GM19238 (cell line): ENCODE measurements around the gene C11orf71.

Experiments used
- DNase-seq: peaks from one replicate; pipeline ENCODE4 v3.0.0; 2011; ENCODE audit warnings: low spot score; ENCODE audit not compliant: insufficient read length

The C11orf71 gene, protein sequence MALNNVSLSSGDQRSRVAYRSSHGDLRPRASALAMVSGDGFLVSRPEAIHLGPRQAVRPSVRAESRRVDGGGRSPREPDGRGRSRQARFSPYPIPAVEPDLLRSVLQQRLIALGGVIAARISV

DNA sequence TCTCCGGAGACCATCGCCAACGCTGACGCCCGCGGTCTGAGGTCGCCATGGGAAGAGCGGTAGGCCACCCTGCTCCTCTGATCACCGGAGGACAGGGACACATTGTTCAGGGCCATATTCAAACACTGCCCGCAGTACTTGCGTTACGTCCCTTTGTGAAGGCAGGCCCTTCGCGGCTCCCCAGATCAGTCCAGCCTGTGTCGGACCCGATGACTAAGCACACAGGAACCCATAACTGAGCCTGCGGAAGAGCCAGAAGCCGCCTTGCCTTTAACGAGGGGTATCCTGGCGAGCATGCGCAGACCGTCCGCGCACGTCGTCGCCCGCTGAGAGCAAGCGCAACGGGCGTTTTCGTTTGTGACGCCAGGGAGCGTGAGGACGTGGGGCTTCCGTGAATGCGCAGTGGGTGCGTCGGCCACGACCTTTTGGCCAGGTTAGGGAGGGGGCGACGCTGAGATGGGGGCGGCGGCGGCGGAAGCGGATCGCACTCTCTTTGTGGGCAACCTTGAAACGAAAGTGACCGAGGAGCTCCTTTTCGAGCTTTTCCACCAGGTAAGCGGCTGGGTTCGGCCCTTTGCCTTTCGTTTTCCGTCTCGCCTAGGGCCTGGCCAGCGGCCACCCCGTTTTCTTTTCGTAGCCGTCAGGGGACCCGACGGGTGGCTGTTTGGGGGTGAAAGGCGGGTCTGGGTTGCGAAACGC lies at the start of gene C11orf71, which contains the start of gene RBM7:
TSS of gene C11orf71 (minus strand) at position 296 of the 699 bp plus-strand sequence. CDS start at position 116, 180 bp downstream.
TSS of gene RBM7 (plus strand) at position 451 of the 699 bp plus-strand sequence. CDS start at position 457, 6 bp downstream.
- DNase-seq: peak; percentile 82

DNA sequence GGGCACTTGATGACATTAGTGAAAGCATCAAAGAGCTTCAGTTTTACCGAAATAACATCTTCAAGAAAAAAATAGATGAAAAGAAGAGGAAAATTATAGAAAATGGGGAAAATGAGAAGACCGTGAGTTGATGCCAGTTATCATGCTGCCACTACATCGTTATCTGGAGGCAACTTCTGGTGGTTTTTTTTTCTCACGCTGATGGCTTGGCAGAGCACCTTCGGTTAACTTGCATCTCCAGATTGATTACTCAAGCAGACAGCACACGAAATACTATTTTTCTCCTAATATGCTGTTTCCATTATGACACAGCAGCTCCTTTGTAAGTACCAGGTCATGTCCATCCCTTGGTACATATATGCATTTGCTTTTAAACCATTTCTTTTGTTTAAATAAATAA lies 49.5 kb upstream of the C11orf71 start:
- DNase-seq: no peak

DNA sequence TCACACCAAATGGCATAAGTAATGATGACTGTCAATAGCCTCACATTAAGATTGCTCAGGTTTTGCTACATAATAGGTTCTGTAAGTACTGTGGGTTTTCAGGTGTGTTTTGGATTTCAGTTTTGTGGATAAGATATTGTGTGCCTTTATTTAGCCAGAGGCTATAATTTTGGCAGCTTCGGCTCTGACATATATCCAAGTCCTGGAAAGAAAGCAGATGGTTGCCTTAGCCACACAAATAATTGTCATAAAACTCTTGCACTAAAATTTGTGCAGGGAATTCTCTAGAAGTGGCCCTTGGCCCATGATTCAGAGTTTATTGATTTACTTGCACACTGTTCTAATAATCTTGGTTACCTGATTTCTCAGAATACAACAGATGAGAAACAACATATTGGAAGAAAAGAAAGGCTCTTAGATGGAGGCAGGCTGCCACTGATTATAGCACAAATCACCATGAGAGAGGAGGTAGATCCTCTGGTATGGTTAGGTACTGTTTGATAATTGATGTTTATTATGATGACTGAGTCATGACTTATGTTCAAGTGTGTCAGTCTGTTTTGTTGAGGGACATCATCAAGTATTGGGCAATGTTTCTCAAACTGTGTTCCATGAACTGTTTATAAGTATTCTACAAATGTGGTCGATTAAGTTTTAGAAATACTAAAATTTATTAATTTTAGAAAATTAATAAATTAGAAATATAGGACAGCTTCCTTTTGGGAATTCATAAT lies 48.6 kb upstream of the C11orf71 start:
- no peak for DNase-seq

DNA sequence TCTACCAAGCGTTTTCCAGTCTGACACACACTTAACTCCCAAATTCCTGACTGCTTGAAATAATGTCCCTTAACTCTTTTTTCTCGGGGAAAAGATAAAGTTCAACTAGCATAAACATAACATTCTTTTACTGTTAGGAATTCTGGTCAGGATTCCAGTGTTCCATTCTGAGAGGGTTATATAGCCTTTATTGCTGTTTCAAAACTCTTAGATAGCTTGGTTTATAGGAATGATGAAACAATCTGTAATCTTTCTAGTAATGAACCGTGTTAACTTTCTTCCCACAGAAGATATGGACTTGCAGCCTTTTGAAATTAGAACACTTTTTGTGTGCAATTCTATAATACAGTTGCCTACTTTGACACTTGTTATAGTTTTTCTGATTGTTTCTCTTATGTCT lies 47.6 kb upstream of the C11orf71 start:
- no peak for DNase-seq

DNA sequence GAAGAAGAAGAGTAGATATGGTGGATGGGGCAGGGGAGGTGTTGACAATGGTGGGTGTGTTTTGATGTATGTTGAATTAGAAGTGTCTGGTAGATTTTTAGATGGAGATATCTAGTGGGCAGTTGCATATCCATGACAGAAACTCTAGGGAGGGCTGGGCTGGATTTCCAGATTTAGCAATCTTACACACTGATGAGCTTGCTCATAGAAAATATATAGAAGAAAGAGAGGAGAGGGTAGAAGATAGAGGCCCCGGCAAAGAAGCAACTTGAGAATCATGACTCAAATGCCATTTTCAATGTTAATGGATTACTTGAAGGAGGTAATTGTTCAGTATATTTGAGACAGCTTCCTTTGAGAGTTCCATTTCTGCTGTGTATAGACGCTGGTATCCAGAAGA lies 47.1 kb upstream of the C11orf71 start:
- DNase-seq: no peak

DNA sequence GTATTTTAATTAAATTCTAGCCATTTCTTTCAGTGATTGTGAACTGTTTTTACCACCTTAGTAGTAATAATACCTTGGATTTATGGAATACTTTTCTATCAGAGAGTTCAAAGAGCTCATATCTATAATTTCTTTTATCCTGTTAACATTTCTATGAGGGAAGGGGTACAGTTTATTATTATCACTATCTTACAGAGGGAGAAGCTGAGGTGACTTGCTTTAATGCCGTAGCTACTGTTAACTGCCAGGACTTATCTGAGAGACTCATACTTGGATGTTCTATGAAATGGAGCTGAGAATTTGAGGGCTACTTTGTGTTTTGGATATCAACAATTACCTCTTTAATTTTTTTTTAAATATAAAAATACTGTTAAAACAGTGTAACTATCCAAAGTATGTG lies 42.2 kb upstream of the C11orf71 start:
- no peak for DNase-seq

DNA sequence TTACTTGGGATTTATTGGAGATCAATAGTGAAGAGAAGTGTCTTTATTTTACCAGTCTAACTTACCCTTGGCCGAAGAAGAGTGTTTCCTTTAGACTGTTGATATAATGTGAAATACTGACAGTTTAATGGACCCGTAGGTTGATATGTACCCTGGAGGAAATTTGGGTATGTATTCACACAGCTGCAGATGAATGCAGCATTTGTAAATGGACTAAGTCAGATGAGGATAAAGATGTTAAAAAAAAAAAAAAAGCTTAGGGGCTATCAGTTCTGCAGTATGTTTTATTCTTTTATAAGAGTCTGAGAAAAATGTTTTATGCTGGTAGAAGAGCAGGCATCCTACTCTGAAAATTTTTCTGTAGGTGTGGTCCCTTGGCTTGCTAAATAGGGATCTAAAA lies 41.6 kb upstream of the C11orf71 start:
- no peak for DNase-seq

DNA sequence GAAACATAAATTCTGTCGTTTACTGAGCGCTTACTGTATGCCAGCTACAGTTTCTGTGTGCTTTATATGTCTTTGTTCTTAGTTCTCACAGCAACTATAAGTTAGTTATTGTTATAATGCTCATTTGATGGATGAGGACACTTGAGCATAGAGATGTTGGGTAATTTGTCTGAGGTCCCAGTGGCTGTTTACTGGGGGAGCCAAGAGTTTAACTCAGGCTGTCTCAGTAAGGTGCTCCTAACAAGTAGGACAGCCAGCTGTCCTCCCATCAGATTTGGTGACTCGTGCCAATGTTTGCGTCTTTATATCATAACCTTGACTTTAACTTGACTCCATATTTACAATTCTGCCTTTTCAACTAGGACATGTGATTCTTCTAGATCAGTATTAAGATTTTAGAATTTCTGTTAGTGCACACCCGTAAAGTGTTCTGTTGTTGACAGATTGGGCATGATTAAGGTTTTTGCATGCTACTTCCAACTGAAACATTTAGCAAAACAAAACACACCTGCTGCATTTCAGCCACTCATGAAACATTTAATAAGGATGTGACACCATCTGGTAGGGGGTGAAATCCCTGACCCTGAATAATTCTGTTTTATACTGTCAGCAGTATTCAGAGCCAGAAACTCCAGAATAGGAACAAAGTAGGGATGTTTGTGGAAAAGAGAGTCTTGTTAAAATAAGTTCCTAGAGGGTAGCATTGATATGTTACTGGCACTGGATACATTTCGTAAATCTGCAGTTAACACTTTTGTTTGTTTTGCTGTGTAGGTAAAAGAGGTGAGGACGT lies 40.9 kb upstream of the C11orf71 start:
- DNase-seq: no peak

DNA sequence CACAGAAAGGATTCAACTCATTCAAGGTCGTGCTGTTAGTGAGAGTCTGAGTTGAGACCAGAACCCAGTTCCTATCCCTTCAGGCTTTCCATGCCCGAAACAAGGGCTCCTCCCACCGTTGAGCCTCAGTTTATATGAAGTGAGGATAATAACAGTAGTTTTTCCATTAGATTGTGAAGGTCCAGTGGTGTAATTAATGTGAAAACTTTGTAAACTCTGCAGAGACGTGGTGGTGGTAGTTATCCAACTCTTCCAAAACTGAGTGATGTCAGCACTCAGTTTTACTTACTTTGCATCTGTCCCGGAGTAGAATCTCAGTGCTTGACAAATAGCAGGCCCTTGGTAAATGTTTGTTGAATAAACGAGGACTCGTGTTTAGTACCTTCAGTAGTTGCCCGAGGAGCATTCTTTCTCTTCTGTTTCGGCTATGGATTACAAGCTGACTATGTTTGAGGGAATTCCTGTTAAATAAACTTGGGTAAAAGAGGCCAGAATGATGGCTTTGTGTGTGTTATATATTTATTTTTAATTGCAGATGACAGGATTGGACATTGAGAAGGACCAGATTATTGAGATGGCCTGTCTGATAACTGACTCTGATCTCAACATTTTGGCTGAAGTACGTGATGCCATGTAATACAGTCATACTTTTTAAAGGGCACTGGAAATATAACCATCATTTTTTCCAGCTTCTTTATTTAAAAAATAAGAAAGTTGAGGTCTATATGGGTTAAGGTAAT lies 40.0 kb upstream of the C11orf71 start:
- no peak for DNase-seq

DNA sequence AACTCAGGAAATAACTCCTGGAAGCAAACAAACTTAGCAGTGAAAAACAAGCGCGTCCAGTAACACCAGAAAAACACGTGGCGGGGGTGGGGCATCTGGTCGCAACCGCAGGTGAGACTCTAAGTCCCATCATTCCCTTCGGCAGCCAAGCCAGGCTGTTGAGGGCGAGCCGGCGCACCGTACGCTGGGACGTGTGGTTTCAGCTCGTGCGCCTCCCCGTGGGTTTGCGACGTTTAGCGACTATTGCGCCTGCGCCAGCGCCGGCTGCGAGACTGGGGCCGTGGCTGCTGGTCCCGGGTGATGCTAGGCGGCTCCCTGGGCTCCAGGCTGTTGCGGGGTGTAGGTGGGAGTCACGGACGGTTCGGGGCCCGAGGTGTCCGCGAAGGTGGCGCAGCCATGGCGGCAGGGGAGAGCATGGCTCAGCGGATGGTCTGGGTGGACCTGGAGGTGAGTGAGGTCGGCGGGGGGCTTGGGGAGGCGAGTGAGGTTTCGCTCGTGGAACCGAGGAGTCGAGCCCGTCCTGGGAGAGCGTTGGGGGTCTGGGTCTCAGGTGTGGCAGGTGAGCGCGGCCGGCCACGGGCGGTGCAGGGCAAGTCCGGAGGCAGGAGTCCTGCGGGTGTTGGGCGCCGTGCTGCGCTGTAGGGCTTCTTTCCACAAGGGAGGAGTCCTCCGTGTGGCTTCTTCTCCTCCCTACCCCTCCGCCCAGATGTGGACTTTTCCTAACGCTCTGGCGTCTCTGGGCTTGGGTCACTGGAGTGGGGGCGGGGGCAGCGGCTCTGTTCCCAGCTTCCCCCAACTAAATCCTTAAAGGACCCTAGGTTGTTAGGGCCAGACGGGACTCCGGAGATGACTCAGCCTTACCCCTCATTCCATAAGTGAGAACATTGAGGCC lies 39.2 kb upstream of the C11orf71 start, which contains the start of gene REXO2:
TSS of gene REXO2 (plus strand) at position 239 of the 892 bp plus-strand sequence. CDS start at position 301, 62 bp downstream.
- DNase-seq: peak; percentile 81

DNA sequence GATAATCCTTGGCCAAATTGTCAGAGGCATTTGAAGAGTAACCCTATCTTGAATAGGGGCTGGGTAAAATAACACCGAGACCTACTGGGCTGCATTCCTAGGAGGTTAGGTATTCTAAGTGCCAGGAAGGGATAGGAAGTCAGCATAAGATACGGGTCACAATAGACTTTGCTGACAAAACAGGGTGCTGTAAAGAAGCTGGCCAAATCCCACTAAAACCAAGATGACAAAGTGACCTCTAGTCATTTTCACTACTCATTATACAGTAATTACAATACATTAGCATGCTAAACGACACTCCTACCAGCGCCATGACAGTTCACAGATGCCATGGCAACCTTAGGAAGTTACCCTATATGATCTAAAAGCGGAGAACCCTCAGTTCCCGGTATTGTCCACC lies 38.0 kb upstream of the C11orf71 start:
- DNase-seq: no peak

DNA sequence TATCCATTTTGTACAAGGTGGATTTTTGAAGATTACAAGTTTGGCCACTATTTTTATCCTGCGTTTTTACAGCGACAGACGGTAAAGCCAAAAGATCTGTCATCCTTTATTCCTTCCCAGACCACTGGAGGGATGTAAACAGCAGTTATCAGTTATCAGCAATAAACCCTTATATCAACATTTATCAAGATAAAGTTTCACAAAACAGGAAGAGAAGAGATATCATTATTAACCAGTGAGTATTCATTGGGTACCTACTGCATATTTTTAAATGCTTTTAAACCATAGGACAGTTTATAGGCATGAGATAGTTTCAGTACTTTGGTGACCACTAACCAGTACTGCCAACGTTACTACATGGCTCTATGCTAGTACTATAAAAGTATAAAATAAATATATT lies 33.1 kb upstream of the C11orf71 start:
- no peak for DNase-seq

DNA sequence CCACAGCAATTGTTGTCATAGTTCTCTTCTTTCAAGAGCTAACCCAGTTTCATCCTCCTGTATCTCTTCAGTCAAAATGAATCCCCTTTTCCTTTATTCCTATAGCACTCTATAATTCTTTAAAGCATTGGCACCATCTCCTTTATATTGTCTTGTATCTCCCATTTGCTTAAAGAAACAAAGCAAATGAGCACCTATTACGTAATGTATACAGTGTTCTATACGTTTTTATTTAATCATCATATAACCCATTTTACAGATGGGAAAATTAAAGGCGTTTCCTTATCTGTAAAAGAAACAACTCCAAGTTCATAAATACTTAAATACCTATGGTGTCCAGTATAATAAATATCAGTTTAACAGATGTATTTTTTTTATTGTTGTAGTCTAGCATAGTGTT lies 32.6 kb upstream of the C11orf71 start:
- DNase-seq: no peak

DNA sequence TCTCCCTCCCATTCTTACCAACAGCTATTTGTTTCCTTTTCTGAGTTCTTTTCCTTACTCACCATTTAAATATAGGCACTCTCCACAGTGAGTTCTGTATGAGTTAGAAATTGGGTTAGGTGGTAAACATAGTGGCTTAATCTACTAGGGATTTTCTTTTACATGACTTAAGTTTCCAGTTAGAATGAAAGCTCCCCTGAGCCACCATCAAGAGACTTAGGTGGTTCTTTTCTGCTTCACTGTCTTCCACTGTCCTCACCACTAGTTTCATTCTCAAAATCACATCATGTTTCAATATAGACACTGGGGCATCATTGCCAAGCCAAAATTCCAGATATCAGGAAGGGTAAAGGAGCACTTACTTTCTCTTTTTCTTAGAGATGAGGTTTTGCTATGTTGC lies 30.0 kb upstream of the C11orf71 start:
- no peak for DNase-seq

DNA sequence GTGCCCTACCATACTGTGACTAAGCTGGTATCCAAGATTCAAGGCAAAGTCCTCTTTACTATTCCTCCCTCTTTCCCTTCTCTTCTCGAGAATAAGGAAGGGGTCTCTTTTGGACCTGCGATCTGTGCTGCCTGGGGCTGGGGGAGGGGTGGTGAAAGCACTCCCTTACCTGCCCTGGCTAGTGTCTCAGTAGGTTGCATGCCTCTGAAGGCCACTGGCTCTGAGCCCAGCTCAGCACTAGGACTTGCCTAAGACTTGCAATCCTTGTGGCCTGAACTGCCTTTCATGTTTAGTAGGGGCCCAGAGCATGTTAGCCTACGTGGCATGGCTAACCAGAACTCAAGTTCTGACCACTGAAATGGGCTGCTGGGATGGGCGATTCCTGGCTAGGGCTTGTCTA lies 26.0 kb upstream of the C11orf71 start:
- no peak for DNase-seq

DNA sequence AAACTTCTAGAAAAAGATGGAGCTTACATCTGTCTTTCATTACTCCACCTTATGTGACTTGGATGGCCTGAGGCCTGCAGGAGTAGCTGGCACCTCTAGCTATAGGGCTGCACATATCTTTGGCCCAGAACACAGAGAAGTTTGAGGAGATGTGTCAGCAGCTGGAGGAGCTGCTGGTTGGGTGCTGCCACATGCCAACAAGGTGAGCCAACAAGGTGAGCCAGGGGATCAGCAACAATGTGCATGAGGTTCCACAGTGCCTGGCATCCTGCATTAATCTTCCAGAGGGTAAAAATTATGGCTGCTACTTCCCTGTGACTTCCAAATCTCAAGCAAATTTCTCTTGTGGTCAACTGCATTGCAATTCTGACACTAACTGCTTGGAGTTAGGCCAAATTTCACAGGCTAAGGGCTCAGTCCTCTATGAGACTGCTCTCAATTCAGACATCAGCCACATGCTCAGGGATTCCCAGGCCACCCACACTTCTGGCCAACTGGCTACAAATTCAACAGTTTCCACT lies 16.2 kb upstream of the C11orf71 start:
- DNase-seq: no peak

DNA sequence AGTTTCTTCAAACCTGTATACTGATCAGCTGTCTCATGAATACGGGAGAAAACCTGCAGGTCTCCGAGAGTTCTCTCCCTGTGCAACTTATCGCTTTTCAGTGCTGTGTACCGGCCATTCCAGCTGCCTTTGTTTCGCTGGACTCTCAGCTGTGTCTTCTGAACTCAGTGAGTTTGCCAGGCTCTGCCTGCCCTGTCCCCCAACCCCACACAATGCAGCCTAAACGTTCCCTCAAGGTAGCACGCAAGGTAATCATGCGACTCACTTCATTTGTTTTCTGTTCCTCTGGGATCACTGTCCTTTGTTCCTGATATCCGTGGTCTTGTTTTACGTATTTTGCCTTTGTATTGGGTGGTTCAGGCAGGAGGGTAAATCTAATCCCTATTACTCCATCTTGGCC lies 13.6 kb upstream of the C11orf71 start:
- no peak for DNase-seq

DNA sequence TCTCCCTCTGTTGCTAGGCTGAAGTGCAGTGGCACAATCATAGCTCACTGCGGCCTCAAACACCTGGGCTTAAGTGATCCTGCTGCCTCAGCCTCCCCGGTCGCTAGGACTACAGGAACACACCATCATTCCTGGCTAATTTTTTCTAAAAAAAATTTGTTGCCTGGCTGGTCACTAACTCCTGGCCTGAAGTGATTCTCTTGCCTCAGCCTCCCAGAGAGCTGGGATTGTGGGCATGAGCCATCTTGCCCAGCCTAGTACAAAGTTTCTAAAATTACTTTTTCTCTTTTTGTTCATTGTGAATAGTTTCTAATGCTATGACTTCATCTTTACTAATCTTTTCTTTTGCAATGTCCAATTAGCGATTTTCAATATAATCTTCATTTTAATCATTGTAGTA lies 12.6 kb upstream of the C11orf71 start:
- no peak for DNase-seq

DNA sequence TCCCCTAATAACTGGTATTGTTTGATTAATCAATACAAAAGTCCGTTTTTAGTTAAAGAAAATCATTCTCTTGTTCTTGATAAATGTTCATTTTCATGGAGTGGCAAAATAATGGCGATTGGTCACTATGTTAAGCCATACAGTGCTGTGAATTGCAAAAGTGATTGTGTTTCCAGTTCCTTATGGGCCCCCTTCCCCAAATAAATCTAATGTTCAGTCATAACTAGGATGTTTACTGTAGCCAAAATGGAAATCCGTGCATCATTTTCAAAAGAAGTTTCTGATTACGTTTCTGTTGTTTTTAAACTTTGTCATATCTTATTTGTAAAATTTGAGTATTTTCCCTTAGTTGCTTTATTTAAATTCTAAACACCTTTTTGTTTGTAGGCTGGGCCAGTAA lies 1.0 kb upstream of the C11orf71 start:
- no peak for DNase-seq

DNA sequence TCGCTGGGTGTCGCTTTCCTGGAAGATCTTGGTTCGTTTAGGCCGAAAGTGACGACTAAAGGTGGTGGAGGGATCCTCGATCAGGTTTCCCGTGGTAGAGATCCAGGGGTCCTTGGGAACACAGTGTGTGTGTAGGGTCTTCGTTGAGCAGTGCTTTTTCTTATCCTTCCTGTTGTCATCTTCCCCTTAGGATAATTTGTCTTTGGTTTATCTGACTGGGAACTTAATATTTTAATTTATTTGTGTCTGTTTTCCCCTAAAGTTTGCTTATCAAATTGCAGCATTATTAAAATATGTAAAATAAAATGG lies 558 bp upstream of the C11orf71 start:
- DNase-seq: no peak
